ENCODE results near the gene AIMP2. TPM values are rescaled to one million over a fixed set of nuclear protein-coding genes. Genes with fewer than 3 reads are reported as not detected.
A peak's percentile ranks its signal among the peaks of the same experiment; 100 is the strongest.
"Not testable (repeated sequence)": the region's sequence is repeated elsewhere in the genome, so short reads cannot be mapped to it uniquely, and the experiment has no call there.

Gene AIMP2
- total RNA-seq, 1 donor from 2014 or later = 47.7 TPM

GRCh38 chr7:5997210-5997808 lies 11.8 kb upstream of the AIMP2 start:
- Mint-ChIP-seq H3K27me3 (ENCODE audit: unreplicated experiment) (no peaks in the 10 kb centered on the region), H3K4me3 (ENCODE audit: unreplicated experiment) (no peak overlapping the region), H3K4me1 (ENCODE audit: unreplicated experiment) (peaks cover 6% of the 10 kb centered on the region), H3K27ac (ENCODE audit: unreplicated experiment) (no peak overlapping the region), H3K36me3 (ENCODE audit: unreplicated experiment) (peaks cover 33% of the 10 kb centered on the region), H3K9me3 (ENCODE audit: unreplicated experiment) (no peaks in the 10 kb centered on the region)
- peak; percentile 76 for DNase-seq (ENCODE audit: extremely low spot score, unreplicated experiment)
- TF ChIP-seq, protein P1, sequence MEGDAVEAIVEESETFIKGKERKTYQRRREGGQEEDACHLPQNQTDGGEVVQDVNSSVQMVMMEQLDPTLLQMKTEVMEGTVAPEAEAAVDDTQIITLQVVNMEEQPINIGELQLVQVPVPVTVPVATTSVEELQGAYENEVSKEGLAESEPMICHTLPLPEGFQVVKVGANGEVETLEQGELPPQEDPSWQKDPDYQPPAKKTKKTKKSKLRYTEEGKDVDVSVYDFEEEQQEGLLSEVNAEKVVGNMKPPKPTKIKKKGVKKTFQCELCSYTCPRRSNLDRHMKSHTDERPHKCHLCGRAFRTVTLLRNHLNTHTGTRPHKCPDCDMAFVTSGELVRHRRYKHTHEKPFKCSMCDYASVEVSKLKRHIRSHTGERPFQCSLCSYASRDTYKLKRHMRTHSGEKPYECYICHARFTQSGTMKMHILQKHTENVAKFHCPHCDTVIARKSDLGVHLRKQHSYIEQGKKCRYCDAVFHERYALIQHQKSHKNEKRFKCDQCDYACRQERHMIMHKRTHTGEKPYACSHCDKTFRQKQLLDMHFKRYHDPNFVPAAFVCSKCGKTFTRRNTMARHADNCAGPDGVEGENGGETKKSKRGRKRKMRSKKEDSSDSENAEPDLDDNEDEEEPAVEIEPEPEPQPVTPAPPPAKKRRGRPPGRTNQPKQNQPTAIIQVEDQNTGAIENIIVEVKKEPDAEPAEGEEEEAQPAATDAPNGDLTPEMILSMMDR (IDR thresholded peaks at IDR 0.05) = peak; percentile 74

GRCh38 chr7:6007386-6007785 lies 1.7 kb upstream of the AIMP2 start:
- TF ChIP-seq, protein P1 (IDR thresholded peaks at IDR 0.05) = no peak
- DNase-seq (ENCODE audit: extremely low spot score, unreplicated experiment) = no peak
- no peak overlapping the region for H3K27ac Mint-ChIP-seq (ENCODE audit: unreplicated experiment)
- peaks cover 15% of the 10 kb centered on the region for H3K36me3 Mint-ChIP-seq (ENCODE audit: unreplicated experiment)
- no peaks in the 10 kb centered on the region for H3K27me3 Mint-ChIP-seq (ENCODE audit: unreplicated experiment)
- peaks cover 26% of the 10 kb centered on the region for H3K4me1 Mint-ChIP-seq (ENCODE audit: unreplicated experiment)
- H3K9me3 Mint-ChIP-seq (ENCODE audit: unreplicated experiment) = no peaks in the 10 kb centered on the region
- H3K4me3 Mint-ChIP-seq (ENCODE audit: unreplicated experiment) = peak overlapping the region; percentile 55

DNA sequence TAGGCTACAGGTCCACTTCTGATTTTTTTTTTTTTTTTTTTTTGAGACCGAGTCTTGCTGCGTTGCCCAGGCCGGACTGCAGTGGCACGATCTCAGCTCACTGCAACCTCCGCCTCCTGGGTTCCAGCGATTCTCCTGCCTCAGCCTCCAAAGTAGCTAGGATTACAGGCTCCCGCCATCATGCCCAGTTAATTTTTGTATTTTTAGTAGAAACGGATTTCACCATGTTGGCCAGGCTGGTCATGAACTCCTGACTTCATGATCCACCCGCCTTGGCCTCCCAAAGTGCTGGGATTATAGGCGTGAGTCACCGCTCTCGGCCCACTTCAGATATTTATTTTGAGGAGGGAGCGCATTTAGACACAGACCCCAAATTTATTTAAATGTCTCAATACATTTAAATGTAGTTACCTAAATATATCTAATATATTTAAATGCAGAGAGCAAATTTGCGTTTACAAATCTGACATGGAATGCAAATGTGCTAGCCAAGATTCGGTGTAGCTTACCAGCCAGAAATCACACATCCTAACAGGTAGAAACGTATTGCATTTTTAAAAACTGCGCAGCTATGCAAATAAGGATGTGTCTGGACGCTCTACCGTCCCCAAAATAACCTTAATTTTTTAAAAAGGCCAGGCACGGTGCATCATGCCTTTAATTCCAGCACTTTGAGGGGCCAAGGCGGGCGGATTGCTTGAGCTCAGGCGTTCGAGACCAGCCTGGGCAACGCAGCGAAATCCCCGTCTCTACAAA lies 1.1 kb upstream of the AIMP2 start:
- Mint-ChIP-seq H3K36me3 (ENCODE audit: unreplicated experiment) (peaks cover 18% of the 10 kb centered on the region), H3K4me3 (ENCODE audit: unreplicated experiment) (peak overlapping the region; percentile 85), H3K4me1 (ENCODE audit: unreplicated experiment) (peaks cover 31% of the 10 kb centered on the region)
- not testable (repeated sequence) for H3K27ac Mint-ChIP-seq (ENCODE audit: unreplicated experiment); H3K27me3 Mint-ChIP-seq (ENCODE audit: unreplicated experiment); DNase-seq (ENCODE audit: extremely low spot score, unreplicated experiment); H3K9me3 Mint-ChIP-seq (ENCODE audit: unreplicated experiment)

GRCh38 chr7:6010370-6010769 lies 1.3 kb downstream of the AIMP2 start:
- H3K27me3 Mint-ChIP-seq (ENCODE audit: unreplicated experiment); H3K9me3 Mint-ChIP-seq (ENCODE audit: unreplicated experiment); DNase-seq (ENCODE audit: extremely low spot score, unreplicated experiment): not testable (repeated sequence)
- H3K4me1 Mint-ChIP-seq (ENCODE audit: unreplicated experiment) = peaks cover 41% of the 10 kb centered on the region
- peak overlapping the region; percentile 89 for H3K27ac Mint-ChIP-seq (ENCODE audit: unreplicated experiment)
- peak overlapping the region; percentile 85 for H3K4me3 Mint-ChIP-seq (ENCODE audit: unreplicated experiment)
- peaks cover 17% of the 10 kb centered on the region for H3K36me3 Mint-ChIP-seq (ENCODE audit: unreplicated experiment)

GRCh38 chr7:6011541-6011940 lies 2.5 kb downstream of the AIMP2 start:
- Mint-ChIP-seq H3K4me3 (ENCODE audit: unreplicated experiment) (no peak overlapping the region), H3K27ac (ENCODE audit: unreplicated experiment) (no peak overlapping the region), H3K9me3 (ENCODE audit: unreplicated experiment) (no peaks in the 10 kb centered on the region), H3K27me3 (ENCODE audit: unreplicated experiment) (no peaks in the 10 kb centered on the region), H3K4me1 (ENCODE audit: unreplicated experiment) (peaks cover 53% of the 10 kb centered on the region), H3K36me3 (ENCODE audit: unreplicated experiment) (peaks cover 19% of the 10 kb centered on the region)
- DNase-seq (ENCODE audit: extremely low spot score, unreplicated experiment) = no peak
- TF ChIP-seq, protein P1 (IDR thresholded peaks at IDR 0.05) = no peak

DNA sequence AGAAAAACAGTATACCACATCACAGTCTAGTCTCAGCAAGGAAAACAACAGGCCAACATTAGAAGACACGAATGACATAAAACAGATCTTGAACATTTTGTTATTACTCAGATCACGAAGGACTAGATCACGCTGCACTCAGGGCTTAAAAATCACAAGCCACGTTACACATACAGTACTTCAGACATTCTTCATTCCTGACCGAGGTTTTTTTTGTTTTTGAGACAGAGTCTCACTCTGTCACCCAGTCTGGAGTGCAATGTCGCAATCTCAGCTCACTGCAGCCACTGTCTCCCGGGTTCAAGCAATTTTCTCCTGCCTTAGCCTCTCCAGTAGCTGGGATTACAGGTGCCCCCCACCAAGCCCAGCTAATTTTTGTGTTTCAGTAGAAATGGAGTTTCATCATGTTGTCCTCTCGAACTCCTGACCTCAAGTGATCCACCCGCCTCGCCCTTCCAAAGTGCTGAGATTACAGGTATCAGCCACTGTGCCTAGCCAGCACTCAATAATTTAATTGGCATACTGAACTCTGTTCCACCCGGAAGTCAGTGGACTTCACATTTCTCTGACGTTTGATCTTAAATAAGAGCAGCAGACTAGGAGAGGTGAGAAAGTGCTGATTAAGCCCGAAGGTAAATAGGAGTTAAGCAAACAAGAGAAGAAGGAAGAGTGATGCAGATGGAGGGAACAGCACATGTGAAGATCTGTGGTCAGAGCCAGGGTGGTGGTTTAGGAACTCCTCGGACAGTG lies 3.5 kb downstream of the AIMP2 start:
- Mint-ChIP-seq H3K36me3 (ENCODE audit: unreplicated experiment) (peaks cover 26% of the 10 kb centered on the region), H3K27ac (ENCODE audit: unreplicated experiment) (peak overlapping the region; percentile 51), H3K4me1 (ENCODE audit: unreplicated experiment) (peaks cover 53% of the 10 kb centered on the region), H3K27me3 (ENCODE audit: unreplicated experiment) (no peaks in the 10 kb centered on the region), H3K4me3 (ENCODE audit: unreplicated experiment) (no peak overlapping the region), H3K9me3 (ENCODE audit: unreplicated experiment) (no peaks in the 10 kb centered on the region)
- TF ChIP-seq, protein P1 (IDR thresholded peaks at IDR 0.05) = no peak
- DNase-seq (ENCODE audit: extremely low spot score, unreplicated experiment) = no peak
